GM12878 (cell line): ENCODE measurements around the gene TBXA2R. TPM values are rescaled to one million over a fixed set of nuclear protein-coding genes. Genes with fewer than 3 reads are reported as not detected.

Experiments used
- ATAC-seq: fragments of 200-7000 bp; cut with Tn5 transposase; 3 replicates; pipeline ENCODE4 v1.9.1; 2020; ENCODE audit warnings: mild to moderate bottlenecking, moderate library complexity
- BruUV-seq: library from RNA; stranded (reverse); fragments of 400-500 nt; replicated peaks from 2 replicates; lab custom pipeline; 2021; lab: Mats Ljungman, UMichigan
- CTCF ChIA-PET: fragments of 300-600 bp; sonication (Branson Sonifier 250); formaldehyde crosslinking; extraction: SDS; loops from one replicate; lab custom pipeline; 2021; ENCODE audit warnings: inconsistent platforms; lab: Yijun Ruan, JAX
- POLR2A ChIA-PET: fragments of 350-600 bp; formaldehyde crosslinking; extraction: SDS; loops from one replicate; lab custom pipeline; 2021; ENCODE audit warnings: inconsistent platforms; lab: Charles Lee
- RAD21 ChIA-PET: fragments of 300-600 bp; sonication (Branson Sonifier 250); formaldehyde crosslinking; loops from one replicate; lab custom pipeline; 2023; ENCODE audit warnings: antibody characterized with exemption; ENCODE audit not compliant: unreplicated experiment; lab: Charles Lee
- SMC1A ChIA-PET: fragments of 300-600 bp; sonication (Branson Sonifier 250); formaldehyde crosslinking; loops from one replicate; lab custom pipeline; 2023; ENCODE audit not compliant: unreplicated experiment, uncharacterized antibody; lab: Charles Lee
- DNase-seq: peaks from one replicate; pipeline ENCODE4 v3.0.0-alpha.2; 2011; ENCODE audit warnings: low read depth, low spot score
- FAIRE-seq: peaks from 3 replicates; lab custom pipeline; 2011; peaks lifted over from hg19 to GRCh38; lab: Jason Lieb, UNC
- H2AFZ ChIP-seq: 2 replicates; pipeline ENCODE4 v1.6.0; 2011; ENCODE audit warnings: low read depth, low read length, control low read depth; ENCODE audit not compliant: control insufficient read depth
- H3K27ac ChIP-seq: 2 replicates; pipeline ENCODE4 v1.5.1; 2011; ENCODE audit warnings: control low read depth; ENCODE audit not compliant: control insufficient read depth, insufficient read depth
- H3K27me3 ChIP-seq, 2 experiments: replicated peaks in 1 of 2; 2 replicates each; pipeline versions ENCODE4 v1.6.0 to v1.6.1; 2011; ENCODE audit warnings: low read length in 1 of 2; ENCODE audit not compliant: control insufficient read depth in 2 of 2, insufficient read depth in 2 of 2
- H3K36me3 ChIP-seq, 2 experiments: 2 replicates each; pipeline ENCODE4 v1.5.1; 2011; ENCODE audit warnings: low read length in 1 of 2; ENCODE audit not compliant: control insufficient read depth in 2 of 2, insufficient read depth in 2 of 2
- H3K4me1 ChIP-seq: 2 replicates; pipeline ENCODE4 v1.6.1; 2011; ENCODE audit warnings: mild to moderate bottlenecking, low read length, moderate library complexity, mixed read lengths; ENCODE audit not compliant: control insufficient read depth, insufficient read depth
- H3K4me2 ChIP-seq: 2 replicates; pipeline ENCODE4 v1.6.0; 2011; ENCODE audit warnings: control low read depth; ENCODE audit not compliant: control insufficient read depth, insufficient read depth
- H3K4me3 ChIP-seq: fragments of 200-600 bp; sonication (generic); 2 replicates; pipeline ENCODE4 v1.5.1; 2016
- H3K79me2 ChIP-seq: 2 replicates; pipeline ENCODE4 v1.6.0; 2011; ENCODE audit warnings: low read length; ENCODE audit not compliant: control insufficient read depth, insufficient read depth
- H3K9ac ChIP-seq: 2 replicates; pipeline ENCODE4 v1.8.0; 2011; ENCODE audit warnings: low read length, control low read depth, mixed read lengths; ENCODE audit not compliant: control insufficient read depth, insufficient read depth
- H3K9me3 ChIP-seq: replicated peaks from 3 replicates; pipeline ENCODE4 v1.5.1; 2011; ENCODE audit warnings: mild to moderate bottlenecking, low read length; ENCODE audit not compliant: control insufficient read depth, insufficient read depth
- H4K20me1 ChIP-seq: 2 replicates; pipeline ENCODE4 v1.6.0; 2011; ENCODE audit not compliant: control insufficient read depth, insufficient read depth
- CREB1 ChIP-seq: IDR thresholded peaks from 2 replicates; pipeline ENCODE4 v1.6.1; 2012; ENCODE audit warnings: low read depth, mild to moderate bottlenecking, inconsistent platforms
- CTCF ChIP-seq, 3 experiments: IDR thresholded peaks in 2 of 3; conservative IDR thresholded peaks in 1 of 3; 2 replicates each; pipeline ENCODE4 v1.5.1; 2011; ENCODE audit warnings: low read depth in 3 of 3, low read length in 3 of 3, mild to moderate bottlenecking in 3 of 3, control low read depth in 2 of 3, moderate library complexity in 2 of 3, inconsistent platforms in 1 of 3, mixed read lengths in 1 of 3; ENCODE audit not compliant: control insufficient read depth in 2 of 3, insufficient read depth in 1 of 3; ENCODE audit errors: extremely low read depth in 1 of 3
- MEF2B ChIP-seq: fragments of 450-650 bp; IDR thresholded peaks from 2 replicates; pipeline ENCODE4 v1.6.1; 2018; ENCODE audit warnings: mild to moderate bottlenecking, moderate library complexity; ENCODE audit not compliant: partially characterized antibody, poor library complexity, severe bottlenecking
- NFYA ChIP-seq: IDR thresholded peaks from 2 replicates; pipeline ENCODE4 v1.6.1; 2011; ENCODE audit warnings: low read depth, mild to moderate bottlenecking, low read length, improper control_type of control experiment, borderline replicate concordance
- PKNOX1 ChIP-seq: fragments of 450-650 bp; IDR thresholded peaks from 2 replicates; pipeline ENCODE4 v1.6.1; 2016; ENCODE audit warnings: mild to moderate bottlenecking
- POU2F2 ChIP-seq: IDR thresholded peaks from 3 replicates; pipeline ENCODE4 v1.6.1; 2011; ENCODE audit warnings: low read depth, mild to moderate bottlenecking, low read length, borderline replicate concordance
- RAD21 ChIP-seq: IDR thresholded peaks from 2 replicates; pipeline ENCODE4 v1.6.1; 2011; ENCODE audit warnings: mild to moderate bottlenecking, low read depth, low read length, moderate library complexity; ENCODE audit not compliant: insufficient read depth
- REST ChIP-seq: IDR thresholded peaks from 2 replicates; pipeline ENCODE4 v1.6.1; 2012; ENCODE audit warnings: mild to moderate bottlenecking, low read depth, low read length
- RUNX3 ChIP-seq: IDR thresholded peaks from 2 replicates; pipeline ENCODE4 v1.6.1; 2012; ENCODE audit warnings: low read length, inconsistent platforms
- SMC3 ChIP-seq: IDR thresholded peaks from 2 replicates; pipeline ENCODE4 v1.6.1; 2011; ENCODE audit warnings: low read length, improper control_type of control experiment, borderline replicate concordance
- TCF12 ChIP-seq: IDR thresholded peaks from 2 replicates; pipeline ENCODE4 v1.6.1; 2011; ENCODE audit warnings: low read depth, mild to moderate bottlenecking, low read length
- whole genome bisulfite sequencing: methylation state at CpG from one replicate; pipeline ENCODE4 v1.1.6; 2016; ENCODE audit warnings: low lambda C conversion rate; ENCODE audit not compliant: insufficient replicate concordance, insufficient coverage; ENCODE audit errors: missing lambda C conversion rate; 5-methylcytosine and 5-hydroxymethylcytosine counted together
- in situ Hi-C: fragments of 300-500 bp; cut with MboI; formaldehyde crosslinking; loops from 9 replicates; pipeline ENCODE4 v1.14.3; 2018; ENCODE audit warnings: mixed read lengths
- intact Hi-C: fragments of 100-400 bp; cut with micrococcal nuclease; formaldehyde crosslinking; loops from one replicate; pipeline ENCODE4 v1.14.2; 2022; ENCODE audit not compliant: unreplicated experiment
- polyA plus RNA-seq, 11 experiments: library from polyadenylated mRNA; depleted of rRNA in 4 of 11; unstranded in 6 of 11; stranded (reverse) in 5 of 11; fragments of >200 nt; fragmentation: Nextera tagmentation in 4 of 11; fragmentation: Illumina TruSeq in 1 of 11; extraction: Ambion mirVana in 4 of 11; extraction: Trizol in 1 of 11; gene quantifications; 1 replicate in 1 of 11; 2 replicates in 10 of 11; pipeline versions ENCODE4 v1.2.1 to v1.2.3, GENCODE V29; 2011 to 2016; ENCODE audit warnings: inconsistent platforms in 2 of 11, missing spikeins in 2 of 11, low read depth in 1 of 11
- total RNA-seq, 4 experiments: library from RNA; depleted of rRNA in 3 of 4; stranded (reverse); fragments of >200 nt in 3 of 4; fragmentation: Illumina TruSeq in 1 of 4; extraction: Trizol in 1 of 4; gene quantifications; 2 replicates each; pipeline versions ENCODE4 v1.2.1 to v1.2.3, GENCODE V29; 2013 to 2021

TBXA2R gene
- total and polyA plus RNA-seq, 10 of the 15 experiments (the other 5 are each of a cell fraction or from before 2014, with no cell fraction given), result 0.03 TPM; not detected in 8

- intact Hi-C loops (loop anchor here (1.0 to 5.0 kb wide), 2 partner anchors 73 to 162 kb away; partner anchors contain the start of gene TJP3), in situ Hi-C loops (no loop called here)
- POLR2A ChIA-PET, result interaction anchor here (0.6 to 0.9 kb wide), 3 partner anchors 9 to 852 kb away, joined by 3 to 5 read pairs (median 5); partner anchors contain the start of gene MRPL54
- Histone ChIP-seq H3K4me2 (no peak overlapping the region), H3K27me3 (no peaks in the 10 kb centered on the region), H2AFZ (no peak overlapping the region), H3K4me1 (no peaks in the 10 kb centered on the region), H3K27ac (no peak overlapping the region), H4K20me1 (no peaks in the 10 kb centered on the region), H3K36me3 (peaks cover 2 to 7% of the 10 kb centered on the region in 2 experiments; a peak in 3 of 4 replicates), H3K79me2 (no peaks in the 10 kb centered on the region), H3K9ac (no peak overlapping the region), H3K9me3 (no peaks in the 10 kb centered on the region), H3K4me3 (no peak overlapping the region)
- CTCF ChIA-PET, result interaction anchor here (0.6 to 2.7 kb wide), 17 partner anchors 8 to 670 kb away, joined by 3 to 20 read pairs (median 4); partner anchors contain the start of gene MFSD12
- 51% methylated on average over 28 of the region's 30 CpGs for WGBS
- DNase-seq (no peak), FAIRE-seq (peak; percentile 49), ATAC-seq (peak; percentile 92)
- RAD21 ChIA-PET, result interaction anchor here (1.0 kb wide), 1 partner anchor 12 kb away, joined by 4 read pairs; the partner anchor contains the start of gene MFSD12
- no TSS peak for BruUV-seq
- SMC1A ChIA-PET, result interaction anchor here (0.6 to 1.1 kb wide), 3 partner anchors 46 to 658 kb away, joined by 3 to 4 read pairs (median 3); no protein-coding TSS in a partner anchor
- peak; percentile 85 to 99 (median 91) for TF ChIP-seq CTCF (IDR thresholded peaks at IDR 0.05 in 2 of 3, conservative IDR thresholded peaks at IDR 0.05 in 1 of 3; ENCODE audit: control insufficient read depth in 2 of 3, extremely low read depth in 1 of 3, insufficient read depth in 1 of 3, low read depth in 3 of 3, low read length in 3 of 3)
- TF ChIP-seq REST, result no peak
- TF ChIP-seq RAD21, result peak; percentile 72
- TF ChIP-seq CREB1, result 0 out of 2 replicates have a peak, but pooled peaks have one; percentile 30
- 0 out of 2 replicates have a peak, but pooled peaks have one; percentile 59 for TF ChIP-seq TCF12
- no peak for TF ChIP-seq MEF2B
- no peak for TF ChIP-seq NFYA
- TF ChIP-seq RUNX3, result peak; percentile 26; the same call in 1 of the 2 replicates
- peak; percentile 81 for TF ChIP-seq SMC3
- TF ChIP-seq POU2F2, result peak; percentile 37; the same call in 1 of the 3 replicates
- peak; percentile 44; the same call in 1 of the 2 replicates for TF ChIP-seq PKNOX1
Measured at GRCh38 chr19:3544742-3545668, 61.7 kb downstream of the TBXA2R start.
